OCI-LY7 (cell line): ENCODE data around the gene SOCS6.

ENCODE experiments used
- EZH2phosphoT487 ChIP-seq: fragments of 200-600 bp; sonication (generic); IDR thresholded peaks from 2 replicates; pipeline ENCODE4 v1.6.1; 2018; ENCODE audit warnings: low read depth, borderline replicate concordance, mild to moderate bottlenecking, mixed run types, antibody characterized with exemption, low read length, moderate library complexity, mixed read lengths
- TF ChIP-seq, protein P1 (sequence below): fragments of 200-600 bp; sonication (generic); conservative IDR thresholded peaks from 2 replicates; pipeline ENCODE4 v1.5.1; 2014; ENCODE audit warnings: mild to moderate bottlenecking, antibody characterized with exemption, low read length, moderate library complexity, mixed read lengths

DNA sequence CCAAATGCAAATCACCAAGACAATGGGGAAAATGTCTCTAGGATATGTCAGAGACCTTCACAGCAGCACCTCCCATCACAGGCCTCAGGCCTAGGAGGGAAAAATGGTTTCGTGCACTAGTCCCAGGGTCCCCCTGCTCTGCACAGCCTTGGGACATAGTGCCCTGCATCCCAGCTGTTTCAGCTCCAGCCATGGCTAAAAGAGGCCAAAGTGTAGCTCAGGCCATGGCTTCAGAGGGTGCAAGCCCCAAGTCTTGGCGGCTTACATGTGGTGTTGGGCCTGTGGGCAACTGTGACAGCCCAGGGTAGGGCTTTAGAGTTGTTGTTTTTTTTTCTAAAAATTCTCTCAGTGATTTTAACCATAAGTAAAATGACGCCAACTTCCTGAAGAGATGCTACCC, 25.5 kb upstream of the SOCS6 start:
- TF ChIP-seq, protein P1, sequence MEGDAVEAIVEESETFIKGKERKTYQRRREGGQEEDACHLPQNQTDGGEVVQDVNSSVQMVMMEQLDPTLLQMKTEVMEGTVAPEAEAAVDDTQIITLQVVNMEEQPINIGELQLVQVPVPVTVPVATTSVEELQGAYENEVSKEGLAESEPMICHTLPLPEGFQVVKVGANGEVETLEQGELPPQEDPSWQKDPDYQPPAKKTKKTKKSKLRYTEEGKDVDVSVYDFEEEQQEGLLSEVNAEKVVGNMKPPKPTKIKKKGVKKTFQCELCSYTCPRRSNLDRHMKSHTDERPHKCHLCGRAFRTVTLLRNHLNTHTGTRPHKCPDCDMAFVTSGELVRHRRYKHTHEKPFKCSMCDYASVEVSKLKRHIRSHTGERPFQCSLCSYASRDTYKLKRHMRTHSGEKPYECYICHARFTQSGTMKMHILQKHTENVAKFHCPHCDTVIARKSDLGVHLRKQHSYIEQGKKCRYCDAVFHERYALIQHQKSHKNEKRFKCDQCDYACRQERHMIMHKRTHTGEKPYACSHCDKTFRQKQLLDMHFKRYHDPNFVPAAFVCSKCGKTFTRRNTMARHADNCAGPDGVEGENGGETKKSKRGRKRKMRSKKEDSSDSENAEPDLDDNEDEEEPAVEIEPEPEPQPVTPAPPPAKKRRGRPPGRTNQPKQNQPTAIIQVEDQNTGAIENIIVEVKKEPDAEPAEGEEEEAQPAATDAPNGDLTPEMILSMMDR: no peak
- TF ChIP-seq EZH2phosphoT487: no peak
